H9 (cell line): ENCODE data around the gene SLC41A1. TPM values are rescaled to one million over a fixed set of nuclear protein-coding genes. Genes with fewer than 3 reads are reported as not detected.

Experiments used
- DNase-seq: peaks from one replicate; pipeline ENCODE4 v3.0.0-alpha.2; 2017
- H2AFZ ChIP-seq: one replicate; pipeline ENCODE4 v1.6.1; 2013; ENCODE audit warnings: mild to moderate bottlenecking, low read length, control low read depth, moderate library complexity
- H2AK5ac ChIP-seq: 2 replicates; pipeline ENCODE4 v1.6.1; 2013; ENCODE audit warnings: low read length, control low read depth, mixed read lengths; ENCODE audit not compliant: insufficient read length
- H2BK120ac ChIP-seq: one replicate; pipeline ENCODE4 v1.6.1; 2013; ENCODE audit warnings: low read depth, mild to moderate bottlenecking, low read length, control low read depth, inconsistent platforms; ENCODE audit not compliant: poor library complexity, severe bottlenecking
- H2BK12ac ChIP-seq: 2 replicates; pipeline ENCODE4 v1.6.1; 2013; ENCODE audit warnings: low read length, control low read depth, mixed read lengths, low read depth; ENCODE audit not compliant: insufficient read length
- H2BK15ac ChIP-seq: 2 replicates; pipeline ENCODE4 v1.6.1; 2013; ENCODE audit warnings: low read depth, low read length, control low read depth
- H2BK20ac ChIP-seq: one replicate; pipeline ENCODE4 v1.6.1; 2013; ENCODE audit warnings: low read depth, mild to moderate bottlenecking, low read length, control low read depth, inconsistent platforms; ENCODE audit not compliant: poor library complexity, severe bottlenecking
- H2BK5ac ChIP-seq: 2 replicates; pipeline ENCODE4 v1.6.1; 2013; ENCODE audit warnings: low read length, control low read depth, mixed read lengths; ENCODE audit not compliant: insufficient read length
- H3K14ac ChIP-seq: 2 replicates; pipeline ENCODE4 v1.6.1; 2013; ENCODE audit warnings: low read length, control low read depth; ENCODE audit not compliant: insufficient read depth
- H3K18ac ChIP-seq: 2 replicates; pipeline ENCODE4 v1.6.1; 2013; ENCODE audit warnings: low read depth, mild to moderate bottlenecking, mixed read lengths, low read length, control low read depth; ENCODE audit not compliant: insufficient read length
- H3K23ac ChIP-seq: 2 replicates; pipeline ENCODE4 v1.6.1; 2013; ENCODE audit warnings: low read length, control low read depth, mixed read lengths, low read depth; ENCODE audit not compliant: insufficient read length
- H3K23me2 ChIP-seq: 2 replicates; pipeline ENCODE4 v1.6.1; 2013; ENCODE audit warnings: low read depth, mild to moderate bottlenecking, mixed read lengths, low read length, control low read depth; ENCODE audit not compliant: insufficient read length, poor library complexity, severe bottlenecking
- H3K27ac ChIP-seq: 2 replicates; pipeline ENCODE4 v1.5.1; 2013; ENCODE audit warnings: low read length, control low read depth, mixed read lengths, low read depth; ENCODE audit not compliant: insufficient read length
- H3K27me3 ChIP-seq: 2 replicates; pipeline ENCODE4 v1.6.1; 2013; ENCODE audit warnings: low read length, control low read depth, inconsistent platforms; ENCODE audit not compliant: insufficient read depth
- H3K4ac ChIP-seq: 2 replicates; pipeline ENCODE4 v1.6.1; 2013; ENCODE audit warnings: low read depth, mild to moderate bottlenecking, control low read depth, inconsistent platforms, low read length, moderate library complexity
- H3K4me1 ChIP-seq: 2 replicates; pipeline ENCODE4 v1.6.1; 2013; ENCODE audit warnings: low read length, control low read depth, inconsistent platforms; ENCODE audit not compliant: insufficient read depth
- H3K4me2 ChIP-seq: 2 replicates; pipeline ENCODE4 v1.6.1; 2013; ENCODE audit warnings: low read length, control low read depth, mixed read lengths; ENCODE audit not compliant: insufficient read length, insufficient read depth
- H3K56ac ChIP-seq: 2 replicates; pipeline ENCODE4 v1.6.1; 2013; ENCODE audit warnings: low read depth, mild to moderate bottlenecking, mixed read lengths, low read length, control low read depth; ENCODE audit not compliant: insufficient read length
- H3K79me1 ChIP-seq: 2 replicates; pipeline ENCODE4 v1.6.1; 2013; ENCODE audit warnings: low read depth, mild to moderate bottlenecking, moderate library complexity, low read length, control low read depth, inconsistent platforms; ENCODE audit not compliant: insufficient read depth, poor library complexity, severe bottlenecking
- H3K79me2 ChIP-seq: 2 replicates; pipeline ENCODE4 v1.6.1; 2013; ENCODE audit warnings: low read length, control low read depth, inconsistent platforms; ENCODE audit not compliant: insufficient read depth
- H3K9ac ChIP-seq: 2 replicates; pipeline ENCODE4 v1.6.1; 2013; ENCODE audit warnings: low read length, control low read depth, mixed read lengths; ENCODE audit not compliant: insufficient read length; ENCODE audit errors: extremely low read depth
- H3K9me3 ChIP-seq: one replicate; pipeline ENCODE4 v1.6.1; 2013; ENCODE audit warnings: low read depth, low read length, inconsistent platforms; ENCODE audit not compliant: control insufficient read depth
- H3T11ph ChIP-seq: one replicate; pipeline ENCODE4 v1.6.1; 2013; ENCODE audit warnings: mild to moderate bottlenecking, low read length, control low read depth, inconsistent platforms
- H4K20me1 ChIP-seq: one replicate; pipeline ENCODE4 v1.6.1; 2013; ENCODE audit not compliant: control insufficient read depth, insufficient read length, insufficient read depth
- H4K5ac ChIP-seq: 2 replicates; pipeline ENCODE4 v1.6.1; 2013; ENCODE audit warnings: low read depth, mild to moderate bottlenecking, mixed read lengths, low read length, control low read depth; ENCODE audit not compliant: insufficient read length
- H4K8ac ChIP-seq: replicated peaks from 2 replicates; pipeline ENCODE4 v1.6.1; 2013; ENCODE audit warnings: low read length, control low read depth, mixed read lengths, low read depth; ENCODE audit not compliant: insufficient read length
- H4K91ac ChIP-seq: 2 replicates; pipeline ENCODE4 v1.6.1; 2013; ENCODE audit warnings: low read depth, mild to moderate bottlenecking, moderate library complexity, mixed read lengths, low read length, control low read depth; ENCODE audit not compliant: insufficient read length
- H3K27ac Mint-ChIP-seq, 3 experiments: 2 replicates in 2 of 3; 3 replicates in 1 of 3; pipeline ENCODE4 v1.8.0; 2020 to 2021; ENCODE audit warnings: mixed read lengths in 3 of 3, mild to moderate bottlenecking in 1 of 3, moderate library complexity in 1 of 3
- H3K27me3 Mint-ChIP-seq: 2 replicates; pipeline ENCODE4 v1.8.0; 2021; ENCODE audit warnings: low read depth, mild to moderate bottlenecking, moderate library complexity, mixed read lengths
- H3K36me3 Mint-ChIP-seq, 3 experiments: 2 replicates in 2 of 3; 3 replicates in 1 of 3; pipeline ENCODE4 v1.8.0; 2020 to 2021; ENCODE audit warnings: low read depth in 3 of 3, mixed read lengths in 3 of 3; ENCODE audit not compliant: insufficient read depth in 1 of 3
- H3K4me1 Mint-ChIP-seq, 2 experiments: 2 replicates each; pipeline ENCODE4 v1.8.0; 2020; ENCODE audit warnings: mixed read lengths in 2 of 2
- H3K4me3 Mint-ChIP-seq, 2 experiments: 2 replicates in 1 of 2; 3 replicates in 1 of 2; pipeline ENCODE4 v1.8.0; 2020 to 2021; ENCODE audit warnings: mild to moderate bottlenecking in 2 of 2, mixed read lengths in 2 of 2, moderate library complexity in 1 of 2
- H3K9me3 Mint-ChIP-seq, 2 experiments: 2 replicates in 1 of 2; 3 replicates in 1 of 2; pipeline ENCODE4 v1.8.0; 2020; ENCODE audit warnings: mild to moderate bottlenecking in 2 of 2, mixed read lengths in 2 of 2, moderate library complexity in 1 of 2
- CTCF ChIP-seq: fragments of 200-600 bp; sonication (generic); conservative IDR thresholded peaks from 3 replicates; pipeline ENCODE4 v1.8.0; 2021; ENCODE audit warnings: antibody characterized with exemption, mild to moderate bottlenecking
- WGBS: extraction: QIAGEN DNeasy Blood & Tissue Kit; methylation state at CpG from one replicate; pipeline ENCODE4 v1.1.7; 2013; ENCODE audit warnings: missing lambda C conversion rate, low lambda C conversion rate, mixed read lengths; ENCODE audit not compliant: insufficient read length; ENCODE audit errors: extremely low coverage; 5-methylcytosine and 5-hydroxymethylcytosine counted together
- total RNA-seq: library from RNA; stranded (reverse); gene quantifications from 2 replicates; pipeline ENCODE4 v1.2.1, GENCODE V29; 2021

The SLC41A1 gene
- total RNA-seq, 1 experiment from 2014 or later: 18.2 TPM

GRCh38 chr1:205754857-205755256 is 58.1 kb downstream of the SLC41A1 start:
- no peaks in the 10 kb centered on the region for H3K79me1 ChIP-seq
- no peaks in the 10 kb centered on the region for H3K27me3 ChIP-seq
- H3K27ac Mint-ChIP-seq: no peak overlapping the region
- no peak overlapping the region for H2BK15ac ChIP-seq
- no peak overlapping the region for H2BK20ac ChIP-seq
- H3K4me1 Mint-ChIP-seq: peaks cover 0 to 10% of the 10 kb centered on the region in 2 experiments; a peak in 1 of 4 replicates
- no peak for TF ChIP-seq CTCF
- H4K91ac ChIP-seq: no peak overlapping the region
- H2BK5ac ChIP-seq: no peak overlapping the region
- no peak overlapping the region for H2AK5ac ChIP-seq
- peaks cover 9% of the 10 kb centered on the region for H3K27me3 Mint-ChIP-seq
- no peak for DNase-seq
- no peak overlapping the region for H3K27ac ChIP-seq
- no peak overlapping the region for H3K4ac ChIP-seq
- no peak overlapping the region for H3K23ac ChIP-seq
- H3K9ac ChIP-seq: no peak overlapping the region
- H3K18ac ChIP-seq: no peak overlapping the region
- H3K4me1 ChIP-seq: no peaks in the 10 kb centered on the region
- no peak overlapping the region for H3K56ac ChIP-seq
- peaks cover 0 to 2% (median 2%) of the 10 kb centered on the region in 3 experiments; a peak in 3 of 7 replicates for H3K36me3 Mint-ChIP-seq
- no peaks in the 10 kb centered on the region for H3K23me2 ChIP-seq
- H2BK120ac ChIP-seq: no peak overlapping the region
- H3K4me2 ChIP-seq: no peak overlapping the region
- no peak overlapping the region for H4K5ac ChIP-seq
- no peak overlapping the region for H3K14ac ChIP-seq
- no peak overlapping the region for H4K8ac ChIP-seq
- no peaks in the 10 kb centered on the region for H4K20me1 ChIP-seq
- no peaks in the 10 kb centered on the region; a peak in 1 of 5 replicates for H3K9me3 Mint-ChIP-seq
- H3K9me3 ChIP-seq: no peaks in the 10 kb centered on the region
- no peak overlapping the region for H2BK12ac ChIP-seq
- no peaks in the 10 kb centered on the region for H3K79me2 ChIP-seq
- no peak overlapping the region for H2AFZ ChIP-seq
- H3K4me3 Mint-ChIP-seq: no peak overlapping the region
- no CpG with 5 or more reads among the region's 5 CpGs for WGBS
- H3T11ph ChIP-seq: no peak overlapping the region
